NCI-H1694 (cell line): ENCODE results near the gene MAN1A1.
"Not testable (repeated sequence)": the region's sequence is repeated elsewhere in the genome, so short reads cannot be mapped to it uniquely, and the experiment has no call there.

ENCODE experiments used
- DNase-seq: peaks from one replicate; lab custom pipeline; 2025; lab: John Stamatoyannopoulos, UW

MAN1A1 gene

DNA sequence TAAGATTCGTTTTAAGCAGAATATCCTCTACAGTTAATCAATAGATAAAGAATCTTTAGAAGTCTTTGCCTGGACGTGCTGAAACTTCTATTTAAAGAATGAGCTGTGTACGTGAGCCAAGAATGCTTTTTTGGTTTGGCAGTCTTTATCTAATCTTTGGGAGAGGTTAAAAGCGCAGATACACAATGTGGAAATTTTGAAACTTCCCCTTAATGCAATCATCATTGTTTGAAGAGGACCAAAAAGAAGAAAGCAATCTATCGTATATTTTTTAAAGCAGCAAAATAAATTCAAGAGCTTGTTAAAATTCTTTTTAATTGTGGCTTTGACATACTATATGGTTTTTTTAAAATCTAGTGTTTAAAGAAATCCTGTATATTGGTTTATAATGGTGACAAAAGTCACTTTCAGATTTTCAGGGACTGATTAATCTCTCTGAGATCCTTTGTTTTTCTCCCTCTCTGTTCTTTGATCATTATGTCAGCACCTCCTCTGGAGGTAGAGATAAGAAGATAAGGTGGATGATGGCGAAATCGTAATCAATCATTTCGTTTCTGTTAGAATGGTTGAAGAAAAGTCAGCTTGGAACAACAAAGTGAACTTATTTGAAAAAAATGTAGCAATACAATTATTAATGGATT is 179.0 kb downstream of the MAN1A1 start:
- no peak for DNase-seq

DNA sequence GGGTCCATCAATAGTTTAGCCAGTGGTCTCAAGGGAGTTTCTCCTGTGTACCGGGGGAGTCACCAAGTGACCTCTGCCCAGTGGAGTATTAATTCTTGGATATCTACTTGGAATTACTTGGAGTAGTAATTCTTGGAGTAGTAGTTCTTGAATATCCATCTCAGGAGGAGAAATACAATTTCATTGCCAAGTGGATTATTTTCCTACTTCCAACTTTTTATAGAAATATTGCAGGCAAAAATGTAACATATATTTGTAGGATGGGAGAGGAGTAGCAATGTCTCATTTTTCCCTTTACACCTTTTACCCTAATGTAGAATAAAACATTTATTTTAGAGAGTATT is 179.5 kb downstream of the MAN1A1 start:
- no peak for DNase-seq

DNA sequence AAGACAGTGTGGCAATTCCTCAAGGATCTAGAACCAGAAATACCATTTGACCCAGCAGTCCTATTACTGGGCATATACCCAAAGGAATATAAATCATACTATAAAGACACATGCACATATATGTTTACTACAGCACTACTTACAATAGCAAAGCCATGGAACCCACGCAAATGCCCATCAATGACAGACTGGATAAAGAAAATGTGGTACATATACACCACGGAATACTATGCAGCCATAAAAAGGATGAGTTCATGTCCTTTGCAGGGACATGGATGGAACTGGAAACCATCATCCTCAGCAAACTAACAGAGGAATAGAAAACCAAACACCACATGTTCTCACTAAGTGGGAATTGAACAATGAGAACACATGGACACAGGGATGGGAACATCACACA is 180.2 kb downstream of the MAN1A1 start:
- not testable (repeated sequence) for DNase-seq

DNA sequence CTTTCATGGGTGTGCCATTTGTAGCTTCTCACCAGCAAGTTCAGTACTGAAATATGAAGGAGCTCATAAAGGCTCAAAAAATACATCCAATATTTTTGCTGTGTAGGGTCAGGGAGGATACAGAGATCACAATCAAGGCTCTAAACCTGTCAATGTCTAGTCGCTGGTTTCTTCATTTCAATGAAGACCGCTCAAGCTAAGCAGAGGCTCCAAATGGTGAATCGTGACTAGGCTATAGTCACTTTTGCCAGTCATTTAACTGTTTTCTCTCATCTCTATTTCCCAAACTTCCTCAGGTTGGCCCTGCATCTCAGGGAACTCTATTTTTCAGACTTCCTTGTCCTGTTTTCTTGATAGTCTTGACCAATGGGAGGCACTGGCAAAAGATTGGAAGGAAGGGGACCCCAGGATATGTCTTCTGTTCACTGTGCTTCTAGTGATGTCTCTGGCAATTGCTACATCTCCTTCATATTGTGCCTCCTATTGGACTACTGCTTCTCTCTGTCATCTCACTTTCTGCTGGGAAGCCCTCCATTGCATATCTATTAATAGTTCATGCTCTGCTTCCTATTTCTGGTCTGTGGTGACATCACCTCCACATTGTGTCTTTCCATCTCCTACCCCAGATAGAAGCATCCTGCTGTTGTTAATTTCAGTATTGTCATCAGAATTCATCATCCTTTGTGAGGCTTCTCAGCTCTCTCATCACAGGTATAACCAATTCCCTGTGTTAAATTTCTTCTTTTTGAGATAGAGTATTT is 183.4 kb downstream of the MAN1A1 start:
- no peak for DNase-seq

DNA sequence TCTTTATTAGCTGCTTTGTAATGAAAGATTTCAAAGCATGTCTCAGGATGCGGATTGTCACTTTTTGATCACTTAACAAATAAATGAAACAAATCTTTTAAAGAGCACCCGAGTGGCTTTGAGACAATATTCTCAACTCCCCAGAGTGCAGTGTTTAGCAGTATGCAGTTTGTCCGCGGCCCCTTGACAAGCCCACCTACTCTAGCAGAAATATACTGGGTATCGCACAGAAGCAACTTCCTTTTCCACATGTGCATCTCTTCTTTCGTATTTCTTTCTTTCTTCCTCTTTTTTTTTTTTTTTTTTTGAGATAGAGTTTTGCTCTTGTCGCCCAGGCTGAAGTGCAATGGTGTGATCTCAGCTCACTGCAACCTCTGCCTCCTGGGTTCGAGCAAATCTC is 186.6 kb downstream of the MAN1A1 start:
- no peak for DNase-seq

DNA sequence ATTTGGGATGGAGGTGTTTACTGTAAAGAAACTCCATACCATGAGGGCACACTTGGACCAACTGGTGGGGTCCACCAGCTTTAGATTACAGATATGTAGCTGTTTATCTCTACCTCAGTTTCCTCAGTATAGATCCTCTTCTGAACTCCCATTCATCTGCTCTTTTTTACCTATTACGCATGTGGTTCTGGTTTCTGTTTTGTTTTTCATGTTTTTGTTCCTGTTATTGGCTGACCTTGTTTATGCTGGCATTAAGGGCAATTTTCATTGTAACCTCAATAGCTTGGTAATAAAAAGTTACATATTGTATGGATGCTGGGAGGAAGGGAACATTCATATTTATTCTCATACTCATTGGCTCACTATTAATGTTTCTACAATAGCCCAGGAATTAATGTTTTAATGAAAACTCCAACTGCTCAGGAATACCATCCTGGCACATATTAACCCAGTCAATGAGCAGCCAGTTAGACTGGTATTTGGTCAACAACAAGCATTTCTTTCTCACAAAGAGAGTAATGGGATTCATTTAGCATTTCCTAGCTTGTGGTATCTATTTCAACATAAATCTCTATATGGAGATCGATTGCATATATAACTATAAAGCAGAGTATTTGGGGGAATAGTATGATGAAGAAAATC is 187.3 kb downstream of the MAN1A1 start:
- no peak for DNase-seq

DNA sequence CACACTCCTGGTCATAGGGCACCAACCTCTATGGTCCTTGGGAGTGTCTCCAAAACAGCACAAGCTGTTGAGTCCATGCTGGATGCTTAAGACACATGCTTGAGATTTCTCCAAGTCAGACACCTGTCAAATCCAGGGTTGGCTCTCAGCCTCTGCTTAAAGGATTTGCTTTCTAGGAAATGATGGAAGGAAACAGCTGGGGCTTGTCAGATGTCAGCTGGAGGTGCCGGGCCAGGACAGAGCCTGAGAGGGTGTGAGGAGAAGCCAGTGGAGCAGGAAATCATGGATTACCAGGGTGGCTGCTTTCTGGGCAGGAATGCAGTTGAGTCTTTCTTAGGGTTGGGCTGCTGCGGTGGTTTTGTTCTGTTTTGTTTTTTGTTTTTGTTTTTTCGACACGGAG is 188.1 kb downstream of the MAN1A1 start:
- DNase-seq, result no peak

DNA sequence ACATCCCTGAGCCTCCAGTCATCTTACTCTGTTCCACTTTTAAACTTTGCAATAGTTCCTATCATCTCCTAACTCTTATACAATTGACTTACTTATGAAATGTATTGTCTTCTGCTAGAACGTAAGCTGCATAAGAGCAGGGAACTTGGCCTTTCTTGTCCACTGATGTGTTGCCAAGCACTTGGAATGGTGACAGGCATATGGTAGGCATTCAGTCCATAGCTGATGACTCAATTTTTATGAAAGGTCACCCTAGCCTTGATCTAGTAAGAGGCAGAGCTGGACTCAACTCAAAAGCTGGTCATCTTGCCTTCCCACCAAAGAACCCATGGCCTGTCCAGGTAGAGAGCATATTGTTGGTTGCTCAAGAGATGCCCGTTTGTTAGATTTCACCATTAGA is 188.7 kb downstream of the MAN1A1 start:
- DNase-seq, result no peak

DNA sequence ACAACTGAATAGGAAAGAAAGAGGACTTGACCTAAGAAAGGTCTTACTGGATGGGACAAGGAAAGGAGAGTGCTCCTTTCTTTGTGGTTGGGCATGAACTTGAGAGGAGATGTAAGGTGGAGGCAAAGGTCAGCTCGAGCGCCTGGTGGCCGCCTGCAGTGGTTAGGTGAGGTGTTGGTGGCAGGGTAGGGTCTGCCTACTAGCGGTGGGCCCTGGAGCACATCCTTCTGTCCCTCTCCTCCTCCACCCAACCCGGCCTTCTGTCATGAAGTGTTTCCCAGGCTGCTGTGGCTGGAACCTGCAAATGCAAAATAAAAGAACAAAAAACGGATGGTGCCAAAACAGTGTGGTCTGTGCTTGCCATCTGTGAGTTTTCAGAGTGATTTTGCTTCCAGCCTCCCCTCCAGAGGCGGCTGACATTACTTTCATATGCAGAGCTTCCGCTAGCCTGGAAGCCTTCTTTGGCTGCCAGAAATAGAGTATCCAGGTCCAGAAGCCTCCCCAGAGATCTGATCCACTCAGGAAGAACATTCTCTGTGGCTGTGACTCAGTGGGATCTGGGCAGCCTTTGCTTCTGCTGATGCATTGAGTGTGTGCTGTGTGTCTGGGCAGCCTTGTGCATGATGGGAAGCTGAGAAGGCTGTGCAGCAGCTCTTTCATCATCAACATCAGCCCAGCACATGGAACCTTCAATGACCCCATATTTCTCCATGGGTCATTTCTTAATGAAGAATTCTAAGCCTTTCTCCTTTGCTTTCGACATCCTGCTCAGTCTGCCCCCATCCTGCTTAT is 191.3 kb downstream of the MAN1A1 start:
- DNase-seq, result peak; percentile 24

DNA sequence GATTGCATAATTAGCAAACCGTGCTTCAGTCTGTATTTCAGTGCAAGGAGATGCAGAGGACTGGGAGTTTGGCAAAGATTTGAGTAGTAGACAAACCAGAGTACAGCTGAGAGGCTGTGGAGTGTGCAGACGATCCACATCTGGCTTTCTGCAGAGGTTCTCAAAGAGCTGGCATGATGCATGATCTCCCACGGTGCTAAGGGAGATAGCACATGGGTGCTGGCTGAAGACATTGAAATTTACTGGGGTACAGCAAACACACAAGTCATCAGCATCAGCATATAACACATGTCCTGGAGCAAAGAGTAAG is 192.1 kb downstream of the MAN1A1 start:
- no peak for DNase-seq

DNA sequence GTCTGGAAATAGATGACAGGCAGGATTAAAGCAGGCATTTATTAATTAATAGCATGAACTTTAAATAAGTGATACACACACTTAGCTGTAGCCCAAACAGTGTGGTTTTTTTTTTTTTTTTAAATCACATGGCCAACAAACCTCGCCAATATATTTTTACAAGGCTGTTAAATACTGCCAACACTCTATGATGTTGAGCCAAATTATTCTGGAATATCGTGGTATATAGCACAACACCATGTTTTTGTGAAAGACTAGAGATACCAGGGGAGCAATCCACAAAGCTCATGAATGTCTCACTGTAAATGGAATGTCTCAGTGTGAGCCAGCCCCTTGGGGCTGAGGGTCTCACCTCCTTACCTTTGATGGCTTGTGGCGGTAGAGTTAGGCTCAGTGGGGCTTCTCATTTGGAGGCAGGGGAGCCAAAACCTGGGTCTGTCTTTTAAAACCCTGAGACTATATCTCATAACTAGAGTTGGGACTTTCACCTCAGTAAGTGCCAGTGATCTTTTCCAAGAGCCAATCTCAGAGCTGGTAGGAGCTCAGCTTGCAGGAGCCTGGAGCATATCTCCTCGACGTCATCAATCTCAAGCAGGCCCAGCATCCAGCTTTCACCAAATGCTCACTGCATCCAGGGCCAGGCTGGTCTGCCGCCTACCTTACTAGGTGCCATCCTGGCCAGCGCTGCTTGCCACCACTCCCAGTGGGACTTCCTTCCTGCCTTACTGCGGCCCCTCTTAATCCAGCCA is 192.6 kb downstream of the MAN1A1 start:
- DNase-seq, result no peak

DNA sequence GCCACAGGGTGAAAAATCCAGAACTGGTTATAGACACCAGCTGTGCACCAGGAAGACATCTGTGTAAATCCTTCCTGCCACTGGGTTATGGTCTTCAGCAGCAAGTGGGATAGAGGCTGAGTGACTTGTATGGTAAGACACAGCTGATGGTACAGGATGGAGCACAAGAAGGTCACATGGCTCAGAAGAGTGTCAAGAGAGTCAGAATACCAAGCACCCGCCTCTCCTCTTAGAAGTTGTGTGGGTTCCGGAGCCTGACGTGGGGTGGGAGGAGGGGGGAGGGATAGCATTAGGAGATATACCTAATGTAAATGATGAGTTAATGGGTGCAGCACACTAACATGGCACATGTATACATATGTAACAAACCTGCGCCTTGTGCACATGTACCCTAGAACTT is 193.5 kb downstream of the MAN1A1 start:
- not testable (repeated sequence) for DNase-seq

DNA sequence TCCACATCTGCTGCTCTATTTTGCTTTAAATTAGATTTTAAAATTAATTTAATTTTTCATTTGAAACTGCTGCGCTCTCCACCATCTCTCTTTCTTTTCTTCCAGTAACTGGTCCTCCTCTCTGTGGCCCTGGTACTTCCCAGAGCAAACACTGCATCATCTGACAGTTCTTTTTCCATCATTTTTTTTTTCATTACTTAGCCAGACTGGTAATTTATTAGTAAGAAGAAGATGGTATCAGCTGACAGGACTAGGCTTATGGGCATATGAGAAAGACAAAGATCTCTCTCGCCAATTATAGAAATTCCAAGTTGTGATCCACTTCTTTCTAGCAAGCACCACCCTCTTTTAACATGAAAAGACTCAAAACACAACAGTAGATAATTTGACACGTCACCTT is 197.4 kb downstream of the MAN1A1 start:
- no peak for DNase-seq

DNA sequence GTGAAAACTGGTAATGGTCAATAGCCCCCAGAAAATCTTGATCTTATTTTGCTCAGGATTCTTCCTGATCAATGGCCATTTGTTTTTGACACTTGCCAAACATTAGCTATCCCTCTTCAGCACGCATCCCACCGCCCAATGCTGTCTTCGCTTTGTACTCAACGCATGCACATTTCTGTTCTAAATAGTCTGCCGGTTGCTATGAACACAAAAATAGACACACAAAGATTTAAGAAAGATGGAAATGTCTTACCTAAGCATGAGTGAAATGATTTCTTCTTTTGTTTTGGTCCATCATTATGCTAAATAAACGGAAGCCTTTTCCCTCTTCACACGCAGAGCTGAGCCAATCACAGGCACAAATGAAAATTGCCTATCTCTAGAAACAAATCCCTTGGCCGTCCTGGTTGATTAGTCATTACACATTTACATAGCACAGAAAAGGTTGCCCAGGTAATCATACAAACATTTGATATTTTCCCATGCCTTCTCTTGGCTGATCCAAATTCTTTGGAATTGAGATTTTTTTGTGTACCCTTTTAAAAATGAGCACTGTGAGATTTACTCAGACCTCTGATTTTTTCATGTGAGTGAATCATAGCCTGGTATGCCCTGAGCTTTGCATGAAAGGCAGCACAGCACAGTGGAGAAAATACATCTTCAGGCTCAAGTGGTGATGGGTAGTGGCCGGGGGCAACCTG is 200.6 kb downstream of the MAN1A1 start:
- no peak for DNase-seq

DNA sequence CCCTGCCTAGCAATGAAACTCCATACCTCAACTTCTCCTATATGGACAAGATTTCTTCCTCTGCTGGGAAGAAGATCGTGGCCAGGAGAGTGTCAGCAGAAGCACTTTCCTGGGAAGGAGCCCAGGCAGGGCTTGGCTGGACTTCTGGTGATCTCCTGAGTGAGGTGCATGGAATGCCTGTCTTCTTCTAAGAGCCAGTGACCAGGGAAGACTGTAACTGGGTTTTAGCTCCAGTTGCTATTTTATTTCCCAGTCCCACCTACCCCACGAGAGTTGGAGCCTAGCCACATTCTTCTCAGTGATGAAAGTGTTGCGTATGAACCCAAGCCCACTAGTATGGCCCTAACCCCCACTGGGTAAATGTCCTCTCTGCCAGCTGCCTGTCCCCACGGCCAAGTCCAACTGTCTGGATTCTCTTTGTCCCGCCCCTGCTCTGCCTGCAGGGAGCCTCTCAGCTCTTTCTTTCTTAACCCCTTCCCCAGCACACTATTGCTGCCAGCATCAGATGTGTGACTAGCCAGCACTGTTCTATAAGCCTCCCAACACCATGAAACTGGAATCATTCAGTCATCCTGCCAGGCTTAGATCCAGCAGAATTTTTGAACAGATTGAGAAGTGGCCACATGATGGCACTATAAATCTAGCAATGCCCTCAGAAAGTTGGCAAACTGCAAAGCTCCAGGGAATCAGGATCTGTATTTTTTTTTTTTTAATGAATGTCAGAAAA is 201.3 kb downstream of the MAN1A1 start:
- DNase-seq, result peak; percentile 52

DNA sequence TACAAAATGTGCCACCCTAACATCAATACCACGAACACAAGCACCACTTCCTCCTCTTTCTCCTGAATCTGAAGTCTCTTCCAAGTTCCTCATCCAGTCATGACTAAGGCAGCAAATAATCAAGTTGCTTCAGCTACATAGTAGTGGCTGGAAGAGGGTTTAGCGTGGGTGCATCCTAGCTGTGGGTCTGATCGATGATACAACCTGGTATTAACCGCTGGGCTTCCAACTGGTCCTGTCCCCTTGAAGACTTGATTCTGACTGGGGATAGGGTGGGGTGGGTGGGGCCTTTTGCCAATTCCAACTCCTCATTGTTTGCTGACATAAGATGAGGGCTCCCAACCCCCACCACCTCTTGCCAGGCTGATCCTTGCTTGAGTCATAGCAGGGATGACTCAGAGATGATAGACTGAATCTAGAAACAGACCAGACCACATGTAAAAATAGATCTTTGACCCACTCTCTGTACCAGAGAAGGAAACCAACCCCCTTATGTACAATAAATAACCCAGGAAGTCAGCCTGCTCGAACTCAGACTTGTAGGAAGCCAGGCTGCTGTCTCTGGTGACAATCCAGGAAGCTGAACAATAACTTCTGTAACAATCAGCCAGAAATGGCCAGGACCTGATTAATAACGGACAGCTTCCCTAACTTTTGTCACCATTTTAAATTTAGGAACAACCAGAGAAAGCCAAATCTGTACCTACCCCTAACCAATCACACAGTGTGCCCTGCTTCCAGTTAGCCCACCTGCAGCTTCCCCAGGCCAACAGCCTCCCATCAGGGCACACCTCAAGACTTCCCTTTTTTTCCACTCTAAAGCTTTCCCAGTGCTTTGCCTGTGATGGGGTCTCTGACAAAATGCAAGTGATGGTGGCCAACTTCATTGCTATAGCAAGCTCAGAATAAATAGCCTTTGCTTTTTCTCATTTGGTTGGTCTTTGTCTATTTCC is 202.2 kb downstream of the MAN1A1 start:
- DNase-seq, result no peak

DNA sequence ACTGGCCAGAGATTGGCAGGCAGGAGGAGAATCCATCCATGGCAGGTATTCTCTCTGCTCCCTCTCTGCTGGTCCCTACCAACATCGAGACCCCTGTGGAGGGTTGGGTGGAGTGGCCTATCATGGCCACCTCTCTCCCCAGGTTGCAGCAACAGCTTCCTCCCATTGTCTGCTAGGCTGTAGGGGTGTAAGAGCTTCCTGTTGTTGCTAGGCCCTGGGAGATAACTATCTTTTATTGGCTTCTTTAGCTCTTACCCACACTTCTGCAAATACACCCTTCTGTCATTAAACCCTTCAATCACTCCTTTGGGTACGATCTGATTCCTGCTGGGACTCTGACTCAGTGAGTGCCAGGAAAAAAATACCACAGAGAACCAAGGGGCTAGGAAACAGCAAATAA is 204.4 kb downstream of the MAN1A1 start:
- DNase-seq, result no peak

DNA sequence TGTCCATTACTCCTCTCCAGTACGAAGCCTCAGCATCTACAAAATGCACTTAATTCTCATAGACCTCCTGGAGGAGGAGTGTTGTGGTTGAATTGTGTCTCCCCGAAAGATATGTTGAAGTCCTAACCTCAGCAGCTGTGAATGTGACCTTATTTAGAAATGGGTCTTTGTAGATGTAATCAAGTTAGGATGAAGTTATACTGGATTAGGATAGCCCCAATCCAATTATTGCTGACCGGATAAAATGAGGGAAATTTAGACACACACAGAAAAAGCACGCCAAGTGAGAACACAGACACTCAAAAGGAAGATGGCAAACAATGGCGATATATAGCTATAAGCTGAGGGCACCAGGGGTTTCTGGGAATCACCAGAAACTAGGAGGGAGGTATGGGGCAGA is 206.9 kb downstream of the MAN1A1 start:
- no peak for DNase-seq

DNA sequence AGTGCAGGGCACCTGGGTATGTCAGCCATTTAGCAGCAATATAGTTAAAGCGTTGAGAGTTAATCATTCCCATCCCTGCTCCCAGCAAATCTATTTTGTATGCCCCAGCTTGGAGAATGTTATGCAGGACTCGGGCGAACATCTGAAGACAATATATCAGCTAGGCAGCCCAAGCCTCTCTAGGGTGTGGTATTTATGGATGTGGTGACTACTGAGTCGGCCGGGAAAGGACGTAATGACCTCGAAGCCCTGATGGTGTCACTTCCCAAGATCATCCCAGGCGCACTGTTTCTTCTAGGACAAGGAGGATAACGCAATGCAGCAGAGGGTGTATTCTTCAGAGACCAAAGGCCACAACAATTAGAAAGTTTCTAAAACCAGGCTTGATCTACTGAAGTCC is 207.5 kb downstream of the MAN1A1 start:
- no peak for DNase-seq
